ENCODE measurements around the gene SORCS3.

The SORCS3 gene

DNA sequence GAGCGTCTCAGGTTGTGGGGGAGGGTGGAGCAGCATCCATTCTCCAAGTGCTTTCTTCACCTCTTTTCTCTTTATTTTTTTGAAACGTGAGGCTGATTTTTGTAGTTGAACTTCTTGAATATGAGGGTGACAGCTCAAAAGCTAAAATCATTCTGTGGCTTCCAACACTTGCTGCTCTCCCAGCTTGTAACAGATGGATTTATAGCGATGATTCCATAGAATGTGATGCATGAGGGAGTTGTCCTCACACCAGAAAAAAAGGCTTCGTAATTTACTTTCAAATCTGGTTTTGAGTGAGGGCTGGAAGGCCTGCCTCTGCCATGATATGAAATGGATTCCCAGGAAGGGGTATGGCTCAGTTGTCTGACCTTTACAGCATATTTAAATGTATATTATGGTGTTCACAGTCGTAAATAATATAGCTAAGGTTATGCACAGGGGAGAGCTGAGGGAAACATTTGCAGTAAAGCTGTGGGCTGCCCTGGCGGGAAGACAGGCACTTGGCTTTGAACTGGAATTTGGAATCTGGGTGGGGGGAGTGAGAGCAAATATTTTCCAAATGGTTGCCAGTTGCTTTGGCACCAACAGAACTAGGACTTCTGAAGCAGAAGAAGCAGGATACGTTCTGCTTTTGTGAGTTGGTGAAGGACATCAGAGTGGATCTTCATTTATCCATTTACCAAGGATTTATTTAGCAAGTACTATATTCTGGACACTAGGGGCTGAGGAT is 166.7 kb downstream of the SORCS3 start:
- TF ChIP-seq ZFX (IDR thresholded peaks at IDR 0.05; ENCODE audit: borderline replicate concordance): no peak
- TF ChIP-seq, protein P1, sequence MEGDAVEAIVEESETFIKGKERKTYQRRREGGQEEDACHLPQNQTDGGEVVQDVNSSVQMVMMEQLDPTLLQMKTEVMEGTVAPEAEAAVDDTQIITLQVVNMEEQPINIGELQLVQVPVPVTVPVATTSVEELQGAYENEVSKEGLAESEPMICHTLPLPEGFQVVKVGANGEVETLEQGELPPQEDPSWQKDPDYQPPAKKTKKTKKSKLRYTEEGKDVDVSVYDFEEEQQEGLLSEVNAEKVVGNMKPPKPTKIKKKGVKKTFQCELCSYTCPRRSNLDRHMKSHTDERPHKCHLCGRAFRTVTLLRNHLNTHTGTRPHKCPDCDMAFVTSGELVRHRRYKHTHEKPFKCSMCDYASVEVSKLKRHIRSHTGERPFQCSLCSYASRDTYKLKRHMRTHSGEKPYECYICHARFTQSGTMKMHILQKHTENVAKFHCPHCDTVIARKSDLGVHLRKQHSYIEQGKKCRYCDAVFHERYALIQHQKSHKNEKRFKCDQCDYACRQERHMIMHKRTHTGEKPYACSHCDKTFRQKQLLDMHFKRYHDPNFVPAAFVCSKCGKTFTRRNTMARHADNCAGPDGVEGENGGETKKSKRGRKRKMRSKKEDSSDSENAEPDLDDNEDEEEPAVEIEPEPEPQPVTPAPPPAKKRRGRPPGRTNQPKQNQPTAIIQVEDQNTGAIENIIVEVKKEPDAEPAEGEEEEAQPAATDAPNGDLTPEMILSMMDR (IDR thresholded peaks at IDR 0.05): no peak
- no peak overlapping the region for H3K27ac ChIP-seq

DNA sequence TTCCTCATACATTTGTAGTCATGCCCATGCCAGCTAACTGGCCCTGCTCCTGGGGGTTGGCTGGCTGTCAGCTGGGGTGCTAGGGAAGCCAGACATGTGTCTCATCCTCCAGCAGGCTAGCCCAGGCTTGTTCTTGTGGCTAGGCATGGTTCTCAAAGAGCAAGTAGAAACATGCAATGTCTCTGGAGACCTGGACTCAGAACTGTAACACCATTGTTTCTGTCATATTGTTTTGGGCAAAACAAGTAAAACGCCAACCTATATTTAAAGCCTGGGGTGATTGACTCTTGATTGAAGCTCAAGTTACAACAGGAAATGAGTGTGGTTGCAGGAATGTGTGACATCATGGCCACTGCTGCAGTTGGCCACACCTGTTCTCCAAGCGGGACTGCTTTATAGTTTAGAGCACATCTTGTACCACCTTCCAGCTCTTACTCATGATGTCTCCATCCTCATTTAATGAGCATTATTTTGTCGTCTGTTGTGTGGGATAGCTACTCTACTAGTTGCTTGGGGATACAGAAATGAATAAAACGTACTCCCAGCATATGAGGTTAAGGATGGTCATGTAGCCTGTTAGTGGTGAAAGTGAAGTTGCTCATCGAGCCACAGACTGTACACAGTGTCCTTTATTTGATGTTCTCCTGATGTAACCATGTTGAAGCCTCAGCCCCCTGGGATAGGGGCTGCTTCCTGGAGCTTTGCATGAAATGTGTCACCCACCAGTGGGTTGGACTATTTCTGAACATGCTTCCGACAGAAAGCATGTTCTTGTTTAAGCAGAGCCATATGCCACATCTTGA is 168.4 kb downstream of the SORCS3 start:
- TF ChIP-seq, protein P1 (IDR thresholded peaks at IDR 0.05): no peak
- TF ChIP-seq ZFX (IDR thresholded peaks at IDR 0.05; ENCODE audit: borderline replicate concordance): no peak
- no peak overlapping the region for H3K27ac ChIP-seq

DNA sequence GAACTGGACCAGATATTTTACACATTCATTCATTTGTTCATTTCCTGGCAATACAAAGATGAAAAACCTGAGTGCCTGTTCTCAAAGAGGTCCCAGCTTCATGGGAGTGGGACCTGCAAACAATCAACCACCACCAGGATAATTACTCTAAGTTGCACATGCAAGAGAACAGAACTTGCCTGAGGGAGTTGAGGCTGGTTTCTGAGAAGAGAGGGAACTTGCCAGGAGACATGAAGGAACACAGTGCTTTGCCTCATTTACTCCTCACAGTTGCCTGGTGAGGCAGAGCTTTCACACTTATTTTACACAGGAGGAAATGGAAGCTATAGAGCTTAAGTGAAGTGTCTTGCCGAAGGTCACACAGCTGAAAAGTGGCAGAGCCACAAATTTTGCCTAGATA is 170.1 kb downstream of the SORCS3 start:
- TF ChIP-seq, protein P1 (IDR thresholded peaks at IDR 0.05): no peak
- no peak for TF ChIP-seq ZFX (IDR thresholded peaks at IDR 0.05; ENCODE audit: borderline replicate concordance)
- no peak overlapping the region for H3K27ac ChIP-seq

DNA sequence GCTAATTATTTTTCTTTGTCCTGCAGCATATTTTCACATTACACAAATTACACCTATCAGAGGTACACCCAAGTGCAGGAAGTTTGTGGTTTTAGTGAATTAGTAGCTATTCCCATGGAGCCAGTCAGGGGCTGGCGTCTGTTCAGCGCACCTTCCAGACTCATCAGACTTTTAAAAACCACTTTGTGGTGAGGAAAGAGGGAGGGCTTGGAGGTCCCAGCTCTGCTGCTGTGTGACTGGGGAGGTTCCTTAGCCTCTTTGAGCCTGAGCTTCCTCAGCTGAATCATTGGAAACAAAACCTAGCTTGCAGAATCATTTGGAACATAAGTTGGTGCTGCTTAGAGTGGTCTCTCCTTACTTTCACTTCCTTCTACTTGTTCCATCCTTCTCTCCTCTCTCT is 175.4 kb downstream of the SORCS3 start:
- no peak overlapping the region for H3K27ac ChIP-seq
- TF ChIP-seq, protein P1 (IDR thresholded peaks at IDR 0.05): no peak
- no peak for TF ChIP-seq ZFX (IDR thresholded peaks at IDR 0.05; ENCODE audit: borderline replicate concordance)

DNA sequence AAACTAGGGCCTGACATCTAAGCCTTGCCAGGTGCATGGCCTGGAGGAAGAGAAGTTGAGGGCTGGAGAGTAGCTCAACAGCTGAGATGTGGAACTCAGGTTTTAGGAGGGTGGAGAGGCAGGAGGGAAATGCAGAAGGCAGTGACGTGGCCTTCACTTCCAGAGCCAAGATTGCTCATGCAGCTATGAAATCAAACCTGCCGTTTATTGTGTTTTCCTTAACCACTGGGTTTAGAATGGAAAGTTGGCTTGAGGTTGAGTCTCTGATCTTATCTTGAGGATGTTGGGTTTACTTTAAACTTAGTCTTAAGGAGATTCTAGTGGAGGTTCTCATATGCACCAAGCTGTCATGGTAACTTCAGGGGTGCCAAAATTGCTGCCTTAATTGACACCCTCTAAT is 178.6 kb downstream of the SORCS3 start:
- TF ChIP-seq, protein P1 (IDR thresholded peaks at IDR 0.05): no peak
- no peak for TF ChIP-seq ZFX (IDR thresholded peaks at IDR 0.05; ENCODE audit: borderline replicate concordance)
- H3K27ac ChIP-seq: no peak overlapping the region

DNA sequence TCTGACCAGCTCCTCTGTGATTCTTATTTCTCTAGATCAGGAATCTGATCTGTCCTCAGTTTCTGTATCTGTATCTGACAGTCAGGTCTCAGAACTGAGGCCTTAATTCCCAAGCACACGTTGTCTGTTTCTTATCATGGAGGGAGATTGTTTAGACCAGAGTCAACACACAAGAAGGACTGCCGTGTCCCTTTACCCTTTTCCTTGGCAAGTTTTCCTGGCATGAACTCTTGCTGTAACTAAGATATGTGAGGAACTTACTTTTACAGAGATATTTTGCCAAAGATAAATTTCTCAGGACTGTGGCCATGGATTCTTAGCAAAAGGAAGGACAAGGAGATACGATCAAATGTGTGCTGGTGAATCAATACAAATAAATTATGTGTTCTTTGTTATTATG is 181.0 kb downstream of the SORCS3 start:
- TF ChIP-seq, protein P1 (IDR thresholded peaks at IDR 0.05): no peak
- no peak for TF ChIP-seq ZFX (IDR thresholded peaks at IDR 0.05; ENCODE audit: borderline replicate concordance)
- no peak overlapping the region for H3K27ac ChIP-seq
